ENCODE results near the gene ALDH4A1. TPM values are rescaled to one million over a fixed set of nuclear protein-coding genes. Genes with fewer than 3 reads are reported as not detected.
"Not testable (repeated sequence)": the region's sequence is repeated elsewhere in the genome, so short reads cannot be mapped to it uniquely, and the experiment has no call there.

Gene ALDH4A1
- polyA plus RNA-seq, 4 donors = 70.5 to 96.3 (median 73.5) TPM

DNA sequence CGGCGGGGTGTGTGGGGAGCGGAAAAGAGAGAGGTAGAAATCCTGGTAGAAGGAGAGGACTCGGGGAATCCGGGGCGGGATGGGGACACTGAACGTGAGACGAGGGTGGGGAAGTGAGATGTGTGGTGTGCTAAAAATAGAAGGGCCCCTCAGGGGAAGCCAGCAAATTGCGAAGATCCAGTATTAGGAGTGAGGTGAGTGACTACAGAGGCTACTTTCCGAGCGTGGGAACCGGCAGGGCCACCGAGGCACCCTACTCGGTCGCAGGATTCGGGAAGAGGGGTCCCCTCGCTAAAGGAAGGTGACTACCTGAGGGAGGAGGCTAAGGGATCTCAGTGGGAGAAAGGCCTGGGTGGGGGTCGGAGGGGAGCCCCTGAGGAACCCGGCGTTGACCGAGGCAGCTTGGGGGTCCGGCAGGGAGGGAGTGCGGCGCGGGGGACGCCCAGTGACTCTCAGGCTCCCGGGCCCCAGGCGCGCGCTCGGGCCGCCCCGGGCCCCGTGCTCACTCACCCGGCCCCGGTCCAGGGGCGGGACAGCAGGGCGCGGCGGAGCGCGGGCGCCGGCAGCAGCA is 318 bp downstream of the ALDH4A1 start:
- no peak for DNase-seq (ENCODE audit: low read depth in 4 of 4, low spot score in 2 of 4)

DNA sequence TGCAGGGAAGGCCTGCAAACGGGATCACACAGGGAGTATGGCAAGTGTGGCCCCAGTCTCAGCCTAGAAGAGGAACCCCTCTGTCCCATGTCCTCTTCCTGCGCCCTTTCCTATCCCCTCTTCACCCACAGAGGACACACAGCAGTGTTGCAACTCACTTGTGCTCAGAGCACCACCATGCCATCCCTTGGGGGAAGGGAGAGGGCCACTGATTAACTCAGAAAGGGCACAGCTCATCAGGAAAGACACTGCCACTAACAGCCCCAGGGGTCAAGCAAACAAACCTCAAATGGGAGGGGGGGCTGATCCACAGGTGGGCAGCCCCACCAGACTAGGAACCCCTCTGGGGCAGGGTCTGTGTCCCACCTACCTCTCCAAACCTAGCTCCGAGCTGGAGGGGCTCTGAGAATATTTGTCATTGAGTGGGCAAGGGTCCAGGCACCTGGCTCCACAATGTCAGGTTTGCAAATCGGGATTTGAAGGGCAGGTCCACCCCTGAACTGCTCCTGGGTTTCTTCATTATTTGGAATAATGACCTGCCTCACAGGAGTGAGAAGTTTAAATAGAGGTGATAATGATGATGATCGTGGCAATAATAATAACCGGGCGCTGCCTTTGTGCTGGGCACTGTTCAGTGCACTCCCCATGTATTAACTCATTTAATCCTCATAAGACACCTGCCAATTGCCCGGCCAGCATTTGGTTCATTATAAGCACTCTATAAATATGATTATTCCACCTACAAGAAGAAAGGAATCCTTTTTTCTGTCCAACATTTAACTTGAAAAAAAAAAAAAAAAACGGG is 1.0 kb downstream of the ALDH4A1 start:
- DNase-seq (ENCODE audit: low read depth in 4 of 4, low spot score in 2 of 4) = no peak

DNA sequence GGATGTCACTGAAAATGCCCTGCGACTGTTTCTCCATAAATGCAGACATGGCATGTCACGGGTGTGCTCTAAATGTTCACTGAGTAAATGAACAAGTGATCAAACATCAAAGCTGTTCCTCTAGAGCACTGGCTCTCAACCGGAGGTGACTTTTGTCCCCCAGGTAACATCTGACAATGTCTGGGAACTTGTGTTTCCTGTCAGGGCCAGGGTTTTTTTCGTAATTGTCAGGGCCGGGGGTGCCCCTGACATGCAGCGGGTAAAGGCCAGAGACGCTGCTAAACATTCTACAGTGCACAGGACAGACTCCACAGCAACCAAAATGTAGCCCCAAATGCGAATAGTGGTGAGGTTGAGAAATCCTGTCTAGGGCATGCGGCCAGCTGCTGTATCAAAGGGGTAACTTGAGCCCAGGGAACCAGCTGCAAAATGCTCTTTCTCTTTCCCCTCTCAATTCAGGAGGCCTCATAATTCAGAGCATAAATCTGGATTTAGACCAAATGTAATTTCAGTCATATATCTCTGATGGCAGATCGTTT is 2.0 kb downstream of the ALDH4A1 start:
- no peak for DNase-seq (ENCODE audit: low read depth in 4 of 4, low spot score in 2 of 4)

DNA sequence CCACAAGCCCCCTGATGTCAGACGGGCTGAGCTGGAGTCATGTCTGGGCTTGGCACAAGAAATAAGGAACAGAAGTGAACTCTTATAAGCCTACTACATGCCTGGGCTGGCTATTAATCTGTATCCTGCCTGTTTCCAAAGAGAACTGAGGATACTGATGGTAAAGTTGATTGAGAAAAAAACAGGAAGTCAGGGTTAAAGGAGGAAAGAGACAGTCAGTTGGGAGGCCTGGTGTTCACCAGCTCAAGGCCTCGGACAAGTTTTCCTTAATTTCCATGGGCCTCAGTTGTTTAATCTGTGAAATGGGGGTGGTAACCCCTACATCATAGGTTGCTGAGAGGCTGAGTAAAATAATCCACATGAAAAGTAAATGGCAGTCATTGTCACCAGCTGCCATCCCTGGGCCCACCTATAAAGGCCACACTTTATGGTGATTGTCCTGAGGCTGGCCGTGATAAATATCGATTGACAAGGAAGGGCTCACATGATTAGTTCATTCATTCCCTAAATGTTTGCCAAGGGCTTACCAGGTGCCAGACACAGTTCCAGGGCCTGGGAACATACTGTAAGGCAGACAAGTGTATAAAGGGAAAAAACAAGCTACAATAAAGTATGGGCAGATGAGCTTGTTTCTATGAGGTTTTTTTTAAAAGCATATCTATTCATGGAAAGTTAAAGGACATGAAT is 2.8 kb downstream of the ALDH4A1 start:
- DNase-seq (ENCODE audit: low read depth in 4 of 4, low spot score in 2 of 4) = no peak

DNA sequence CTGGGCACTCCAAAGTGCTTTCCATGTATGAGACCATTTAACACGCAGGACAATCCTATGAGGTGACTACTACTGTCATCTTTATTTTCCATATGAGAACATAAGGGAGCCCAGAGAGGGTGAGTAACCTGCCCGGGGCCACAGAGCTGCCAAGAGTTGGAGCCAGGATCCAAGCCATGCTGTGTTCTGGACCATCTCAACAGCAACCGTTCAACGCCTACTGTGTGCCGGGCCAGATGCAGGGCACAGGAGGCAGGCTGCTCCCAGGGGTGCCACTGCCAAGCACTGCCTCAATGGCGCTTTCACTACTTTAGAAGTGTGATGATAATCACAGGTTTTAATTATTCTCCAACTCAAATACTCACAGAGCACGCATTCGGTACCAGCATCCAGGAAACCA is 3.8 kb downstream of the ALDH4A1 start:
- DNase-seq (ENCODE audit: low read depth in 4 of 4, low spot score in 2 of 4) = no peak

DNA sequence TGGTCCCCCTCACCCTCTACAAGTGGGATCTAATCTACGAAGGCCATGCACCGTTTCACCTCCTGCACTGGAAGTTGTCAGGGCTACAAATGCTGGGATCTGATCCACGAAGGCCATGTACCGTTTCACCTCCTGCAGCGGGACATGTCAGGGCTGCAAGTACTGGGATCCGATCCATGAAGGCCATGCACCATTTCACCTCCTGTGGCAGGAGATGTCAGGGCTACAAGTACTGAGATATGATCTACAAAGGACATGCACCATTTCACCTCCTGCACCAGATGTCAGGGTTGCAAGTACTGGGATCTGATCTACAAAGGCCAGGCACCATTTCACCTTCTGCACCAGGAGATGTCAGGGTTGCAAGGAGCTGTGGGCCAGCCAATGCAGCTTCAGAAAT is 7.0 kb downstream of the ALDH4A1 start:
- DNase-seq (ENCODE audit: low read depth in 4 of 4, low spot score in 2 of 4) = no peak

DNA sequence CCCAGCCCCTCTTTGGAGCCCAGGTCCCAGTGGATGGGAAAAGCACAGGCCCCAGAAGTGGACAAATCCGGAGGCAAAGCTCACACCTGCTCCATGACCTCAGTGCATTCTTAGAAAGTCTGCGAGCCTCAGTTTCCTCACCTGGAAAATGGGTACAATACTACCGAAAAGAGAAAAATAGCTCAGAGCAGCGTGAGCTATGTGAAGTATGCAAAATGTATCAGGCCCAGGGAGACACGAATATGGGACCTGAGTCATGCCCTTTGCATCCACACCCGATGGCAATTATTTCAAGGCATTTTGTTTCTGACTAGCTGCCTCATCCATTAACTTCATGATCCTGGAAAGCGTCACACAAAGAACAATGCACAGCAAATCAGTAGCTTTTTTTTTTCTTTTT is 9.2 kb downstream of the ALDH4A1 start:
- DNase-seq (ENCODE audit: low read depth in 4 of 4, low spot score in 2 of 4) = no peak

DNA sequence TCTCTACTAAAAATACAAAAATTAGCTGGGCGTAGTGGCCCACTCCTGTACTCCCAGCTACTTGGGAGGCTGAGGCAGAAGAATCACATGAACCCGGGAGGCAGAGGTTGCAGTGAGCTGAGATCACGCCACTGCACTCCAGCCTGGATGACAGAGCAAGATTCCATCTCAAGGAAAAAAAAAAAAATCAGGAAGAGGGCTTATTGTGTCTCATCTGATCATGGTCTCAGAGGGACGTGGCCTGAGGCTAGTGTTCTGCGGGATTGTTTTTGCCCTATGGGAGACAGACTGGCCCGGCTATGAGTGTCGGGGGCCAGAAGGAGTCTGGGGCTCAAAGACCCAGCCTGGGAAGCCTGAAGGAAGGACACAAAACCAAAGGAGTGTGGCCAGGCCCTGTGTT is 10.5 kb downstream of the ALDH4A1 start:
- DNase-seq (ENCODE audit: low read depth in 4 of 4, low spot score in 2 of 4) = not testable (repeated sequence)

DNA sequence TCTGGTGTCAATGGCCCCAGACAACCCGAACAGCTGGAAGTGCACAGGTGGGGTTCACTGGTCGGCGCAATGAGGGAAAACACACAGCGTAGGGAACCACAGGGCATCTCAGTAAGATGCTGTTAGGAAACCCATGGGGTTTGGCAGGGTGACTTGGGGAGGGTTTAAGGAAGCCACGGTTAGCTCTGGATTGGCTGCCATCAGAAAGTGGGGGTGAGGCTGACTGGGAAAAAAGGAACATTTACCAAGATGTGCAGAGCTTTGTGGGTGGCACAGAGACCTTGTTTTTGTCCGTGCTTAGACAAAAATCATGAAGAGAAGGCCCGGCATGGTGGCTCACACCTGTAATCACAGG is 11.0 kb downstream of the ALDH4A1 start:
- DNase-seq (ENCODE audit: low read depth in 4 of 4, low spot score in 2 of 4) = no peak

DNA sequence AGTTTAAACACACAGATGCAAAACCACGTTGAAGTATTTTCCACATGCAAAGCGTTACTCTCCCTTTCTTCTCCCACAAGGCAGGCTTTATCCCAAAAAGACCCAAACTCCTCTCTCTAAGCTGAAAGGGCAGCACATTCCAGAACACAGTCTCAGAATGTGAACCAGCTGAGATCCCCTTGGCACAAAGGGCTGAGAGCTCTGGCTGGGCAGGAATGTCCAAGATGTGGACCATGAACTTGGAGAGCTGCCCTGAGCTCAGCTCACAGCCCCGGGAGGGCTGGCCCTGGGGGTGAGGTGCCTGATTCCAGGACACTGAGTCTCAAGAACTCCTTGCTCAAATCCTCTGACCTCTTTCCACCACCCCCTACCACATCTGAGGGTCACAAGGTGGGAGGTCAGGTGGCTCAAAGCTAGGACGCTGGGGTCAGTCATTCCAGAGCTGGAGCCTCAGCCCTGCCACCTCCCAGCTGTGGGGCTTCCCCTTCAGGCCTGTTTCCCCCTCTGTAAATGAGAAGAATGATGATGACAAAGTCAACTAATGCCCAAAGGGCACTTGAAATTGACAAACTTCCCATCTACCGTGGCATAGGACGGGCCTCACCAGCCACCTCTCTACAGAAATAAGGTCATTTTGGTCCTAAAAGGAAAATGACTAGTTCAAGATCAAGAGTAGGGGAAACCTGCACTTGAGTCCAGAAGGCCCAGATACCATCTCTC is 11.5 kb downstream of the ALDH4A1 start:
- no peak for DNase-seq (ENCODE audit: low read depth in 4 of 4, low spot score in 2 of 4)

DNA sequence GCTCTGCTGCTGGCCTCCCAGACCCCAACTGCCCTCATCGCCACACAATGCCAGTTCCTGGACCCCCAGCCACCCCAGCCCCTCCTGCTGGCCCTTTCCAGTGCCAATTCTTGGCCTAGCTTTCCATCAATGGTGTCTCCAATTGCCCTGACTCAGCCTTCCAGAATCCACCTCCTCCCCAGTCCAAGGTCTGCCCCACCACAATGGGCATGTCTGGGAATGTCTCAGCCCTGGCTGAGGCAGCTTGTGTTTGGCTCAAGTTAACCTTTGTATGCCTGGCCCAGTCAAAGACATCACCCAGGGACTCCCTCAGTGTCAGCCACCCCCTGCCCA is 16.4 kb downstream of the ALDH4A1 start:
- DNase-seq (ENCODE audit: low read depth in 4 of 4, low spot score in 2 of 4) = no peak

DNA sequence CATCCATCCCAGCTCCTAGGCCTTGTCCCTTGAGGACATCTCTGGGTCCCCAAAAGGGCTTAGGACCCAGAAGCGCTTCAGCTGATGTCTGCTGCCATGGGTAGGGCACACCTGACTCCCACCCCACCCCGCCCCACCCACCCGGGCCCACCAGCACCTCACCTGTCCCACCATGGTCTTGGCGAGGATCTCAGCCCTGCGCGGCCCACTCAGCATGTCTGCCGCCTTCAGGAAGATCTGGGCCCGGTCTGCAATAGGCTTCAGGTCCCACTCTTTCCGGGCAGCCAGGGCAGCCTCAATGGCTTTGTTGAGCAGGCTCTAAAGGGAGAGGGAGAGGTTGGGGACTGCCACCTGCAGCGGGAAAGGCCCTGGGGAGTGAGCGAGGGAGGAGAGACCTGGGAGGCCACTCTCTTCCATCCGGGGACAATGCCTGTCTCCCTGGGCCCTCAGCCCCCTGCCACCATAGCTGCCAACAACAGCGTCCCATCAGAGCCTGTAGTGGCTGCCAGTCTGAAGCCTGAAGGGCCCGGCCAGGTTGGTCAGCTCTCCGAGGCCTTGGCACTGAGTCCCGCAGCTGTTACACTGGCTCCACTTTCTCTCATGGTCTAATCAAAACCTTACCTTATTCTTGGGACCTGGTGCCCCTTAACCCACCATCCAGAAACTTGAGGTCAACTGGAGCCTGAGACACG is 16.9 kb downstream of the ALDH4A1 start:
- DNase-seq (ENCODE audit: low read depth in 4 of 4, low spot score in 2 of 4) = no peak

DNA sequence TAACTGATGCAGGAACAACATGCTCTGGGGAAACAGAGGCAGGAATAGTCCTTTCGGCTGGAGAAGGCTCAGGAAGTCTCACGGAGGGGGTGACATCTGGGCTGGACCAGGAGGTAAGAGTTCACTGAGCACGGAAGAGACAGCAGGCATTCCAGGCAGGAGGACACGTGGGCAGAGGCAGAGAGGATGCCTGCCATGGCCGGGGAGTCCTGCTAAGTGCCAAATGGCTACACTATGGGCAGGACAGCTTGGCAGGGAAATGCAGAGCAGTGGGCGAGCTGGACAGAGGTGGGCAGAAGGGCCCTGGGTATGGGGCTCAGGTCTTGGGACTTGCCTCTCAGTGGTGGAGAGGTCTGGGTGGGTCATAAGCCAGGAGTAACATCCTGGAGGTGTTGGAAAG is 17.6 kb downstream of the ALDH4A1 start:
- no peak for DNase-seq (ENCODE audit: low read depth in 4 of 4, low spot score in 2 of 4)

DNA sequence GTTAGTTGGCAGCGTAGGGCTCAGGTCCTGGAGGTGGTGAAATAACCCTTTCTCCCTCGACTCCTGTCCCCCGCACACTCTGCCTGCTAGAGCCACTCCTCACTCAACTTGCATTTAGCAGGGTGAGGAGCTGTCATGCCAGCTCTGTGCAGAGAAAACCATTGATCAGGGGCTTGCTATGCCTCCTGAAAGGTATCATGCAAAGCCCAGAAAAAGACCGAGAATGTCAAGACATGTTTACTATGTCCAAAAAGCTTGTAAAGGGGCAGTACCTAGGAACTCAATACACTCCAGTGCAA is 18.0 kb downstream of the ALDH4A1 start:
- no peak for DNase-seq (ENCODE audit: low read depth in 4 of 4, low spot score in 2 of 4)

DNA sequence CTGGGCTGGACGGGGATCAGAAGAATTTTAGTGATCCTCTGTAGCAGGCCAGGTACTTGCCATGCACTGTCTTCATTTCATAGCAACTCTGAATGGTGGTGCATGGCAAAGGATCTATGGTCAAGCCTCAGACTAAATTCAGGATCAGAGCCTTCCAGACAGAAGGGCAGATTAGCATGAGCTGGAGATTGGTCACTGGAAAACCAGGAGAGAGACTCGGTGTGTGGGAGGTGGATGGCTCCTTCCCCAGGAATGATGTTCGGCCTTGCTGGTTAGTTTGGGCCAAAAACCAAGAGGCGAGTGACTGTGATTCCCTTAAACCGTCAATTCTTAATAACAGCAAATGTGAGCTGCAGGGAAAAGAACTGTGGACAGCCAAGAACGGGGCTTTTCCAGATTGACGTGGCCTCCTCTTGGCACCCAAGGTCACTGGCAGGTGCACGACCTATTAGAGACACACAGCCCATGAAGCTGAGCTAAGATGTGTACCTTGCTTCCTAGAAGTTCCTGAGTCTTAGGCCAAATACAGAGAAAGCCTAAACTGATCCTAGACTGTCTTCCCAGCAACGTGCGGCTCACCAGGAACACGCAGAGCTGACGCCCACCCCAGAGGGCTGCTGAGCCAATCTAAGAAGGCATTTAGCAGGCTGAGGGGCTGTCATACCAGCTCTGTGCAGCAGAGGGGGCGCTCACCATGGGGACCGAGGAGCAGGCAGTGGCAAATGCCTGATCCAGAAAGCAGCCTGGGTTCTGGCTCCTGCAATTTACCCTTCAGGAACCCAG is 18.5 kb downstream of the ALDH4A1 start:
- peak in 1 of 4 donors; percentile 43 for DNase-seq (ENCODE audit: low read depth in 4 of 4, low spot score in 2 of 4)

DNA sequence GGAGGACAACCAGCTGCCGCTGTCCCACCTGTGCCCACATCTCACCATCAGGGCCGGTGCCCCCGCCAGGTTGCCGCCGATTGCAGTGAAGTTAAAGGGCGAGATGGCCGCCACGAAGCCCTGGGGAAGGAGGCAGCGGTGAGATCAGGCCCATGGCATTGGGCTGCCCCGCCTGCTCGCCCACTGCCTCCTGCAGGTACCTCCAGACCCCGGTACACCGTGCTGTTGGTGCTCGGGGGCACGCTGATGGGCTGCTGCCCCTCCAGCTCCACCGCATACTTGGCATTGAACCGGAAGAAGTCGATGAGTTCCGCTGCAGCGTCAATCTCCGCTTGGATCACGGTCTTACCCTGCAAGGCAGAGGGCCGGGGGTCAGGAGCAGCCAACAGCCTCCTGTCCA is 19.3 kb downstream of the ALDH4A1 start:
- DNase-seq (ENCODE audit: low read depth in 4 of 4, low spot score in 2 of 4) = no peak

DNA sequence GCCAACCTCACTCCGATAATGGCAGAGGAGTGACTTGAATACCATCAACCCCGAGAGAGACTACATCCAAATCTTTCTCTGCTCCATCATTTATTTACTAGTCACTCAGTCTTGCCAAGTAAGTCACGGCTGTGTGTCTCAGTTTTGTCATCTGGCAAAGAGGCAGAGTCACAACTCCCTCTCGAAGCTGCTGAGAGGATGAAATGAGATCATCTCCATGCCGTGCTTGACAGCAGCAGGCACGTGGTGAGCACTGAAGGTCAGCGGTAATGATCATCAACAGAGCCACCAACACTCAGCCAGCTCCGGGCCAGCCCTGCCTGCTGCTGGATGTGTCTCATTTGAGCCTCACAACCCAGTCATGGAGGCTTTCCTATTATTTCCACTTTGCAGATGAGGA is 19.9 kb downstream of the ALDH4A1 start:
- DNase-seq (ENCODE audit: low read depth in 4 of 4, low spot score in 2 of 4) = no peak

DNA sequence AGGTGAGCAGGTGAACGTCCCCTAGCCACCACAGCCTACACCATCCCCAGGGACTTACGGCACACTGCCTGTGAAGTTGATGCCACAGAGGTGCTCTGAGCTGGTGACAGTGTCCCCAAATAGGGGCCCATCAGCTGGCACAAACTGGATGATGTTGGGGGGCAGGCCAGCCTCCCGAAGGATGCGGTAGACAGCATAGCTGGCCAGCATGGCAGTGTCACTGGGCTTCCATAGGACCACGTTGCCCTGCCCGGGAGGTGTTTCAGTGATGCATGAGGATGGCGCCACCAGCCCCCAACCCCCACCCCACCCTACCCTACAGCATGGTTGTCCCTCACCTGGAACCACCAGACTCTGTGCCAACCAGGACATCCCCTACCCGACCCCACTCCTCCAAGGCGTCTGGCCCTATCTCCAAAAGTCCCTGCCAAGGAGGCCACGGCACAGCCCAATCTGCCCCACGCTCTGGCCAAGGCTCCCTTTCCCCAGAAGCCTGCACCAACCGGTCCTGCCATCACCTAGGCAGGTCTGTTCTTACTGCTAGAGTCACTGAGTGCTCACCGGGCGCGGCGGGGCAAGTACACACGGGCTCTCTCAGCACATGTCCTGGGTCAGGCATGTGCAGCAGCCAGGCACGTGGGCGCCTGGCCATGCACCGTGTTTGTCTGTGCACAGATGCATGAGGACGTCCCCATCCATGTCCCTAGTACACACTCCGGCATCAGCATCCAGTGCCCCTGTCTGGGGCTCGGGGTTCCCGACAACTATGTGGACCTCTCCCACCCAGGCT is 20.5 kb downstream of the ALDH4A1 start:
- no peak for DNase-seq (ENCODE audit: low read depth in 4 of 4, low spot score in 2 of 4)

DNA sequence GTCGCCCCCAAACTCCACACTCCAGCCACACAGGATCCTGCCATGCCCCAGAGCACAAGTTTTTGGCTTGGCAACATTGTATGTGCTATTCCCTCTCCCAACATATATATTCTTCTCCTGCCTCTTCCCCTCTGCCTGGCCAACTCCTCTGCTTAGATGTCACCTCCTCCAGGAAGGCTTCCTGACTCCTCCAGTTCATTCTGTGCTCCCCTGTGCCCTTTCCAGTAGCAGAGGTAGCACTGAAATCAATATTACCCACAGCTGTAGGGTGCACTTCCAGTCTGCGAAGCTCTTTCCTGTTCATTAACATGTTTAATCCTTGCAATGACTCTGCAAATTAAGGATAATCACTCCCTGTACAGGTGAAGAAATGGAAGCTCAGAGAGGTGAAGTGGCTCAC is 21.2 kb downstream of the ALDH4A1 start:
- no peak for DNase-seq (ENCODE audit: low read depth in 4 of 4, low spot score in 2 of 4)

All from left renal cortex interstitium (tissue), 4 donors.